ENCODE results near the gene GPHN.

DNA sequence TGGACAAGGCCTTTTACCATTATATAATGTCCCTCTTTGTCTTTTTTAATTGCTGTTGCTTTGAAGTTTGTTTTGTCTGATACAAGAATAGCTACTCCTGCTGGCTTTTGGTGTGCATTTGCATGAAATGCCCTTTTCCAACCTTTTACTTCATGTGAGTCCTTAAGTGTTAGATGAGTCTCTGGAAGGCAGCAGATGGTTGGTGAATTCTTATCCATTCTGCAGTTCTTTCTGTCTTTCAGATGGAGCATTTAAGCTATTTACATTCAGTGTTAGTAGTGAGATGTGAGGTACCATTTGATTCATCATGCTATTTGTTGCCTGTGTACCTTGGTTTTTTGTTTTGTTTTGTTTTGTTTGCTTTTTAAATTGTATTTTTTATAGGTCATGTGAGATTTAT, 208.3 kb downstream of the GPHN start:
- TF ChIP-seq, protein P1, sequence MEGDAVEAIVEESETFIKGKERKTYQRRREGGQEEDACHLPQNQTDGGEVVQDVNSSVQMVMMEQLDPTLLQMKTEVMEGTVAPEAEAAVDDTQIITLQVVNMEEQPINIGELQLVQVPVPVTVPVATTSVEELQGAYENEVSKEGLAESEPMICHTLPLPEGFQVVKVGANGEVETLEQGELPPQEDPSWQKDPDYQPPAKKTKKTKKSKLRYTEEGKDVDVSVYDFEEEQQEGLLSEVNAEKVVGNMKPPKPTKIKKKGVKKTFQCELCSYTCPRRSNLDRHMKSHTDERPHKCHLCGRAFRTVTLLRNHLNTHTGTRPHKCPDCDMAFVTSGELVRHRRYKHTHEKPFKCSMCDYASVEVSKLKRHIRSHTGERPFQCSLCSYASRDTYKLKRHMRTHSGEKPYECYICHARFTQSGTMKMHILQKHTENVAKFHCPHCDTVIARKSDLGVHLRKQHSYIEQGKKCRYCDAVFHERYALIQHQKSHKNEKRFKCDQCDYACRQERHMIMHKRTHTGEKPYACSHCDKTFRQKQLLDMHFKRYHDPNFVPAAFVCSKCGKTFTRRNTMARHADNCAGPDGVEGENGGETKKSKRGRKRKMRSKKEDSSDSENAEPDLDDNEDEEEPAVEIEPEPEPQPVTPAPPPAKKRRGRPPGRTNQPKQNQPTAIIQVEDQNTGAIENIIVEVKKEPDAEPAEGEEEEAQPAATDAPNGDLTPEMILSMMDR (IDR thresholded peaks at IDR 0.05): no peak
- TF ChIP-seq POLR2AphosphoS5 (IDR thresholded peaks at IDR 0.05) (no peak), POLR2A (IDR thresholded peaks at IDR 0.05) (no peak)

Data from upper lobe of left lung (tissue), 4 donors.